HPDE6-E6E7 (cell line): ENCODE results near the gene CNBD2.
"Not testable (repeated sequence)": the region's sequence is repeated elsewhere in the genome, so short reads cannot be mapped to it uniquely, and the experiment has no call there.

Source experiments
- DNase-seq: peaks from one replicate; pipeline ENCODE4 v3.0.0; 2011; ENCODE audit warnings: missing footprints; ENCODE audit errors: extremely low spot score

The CNBD2 gene

DNA sequence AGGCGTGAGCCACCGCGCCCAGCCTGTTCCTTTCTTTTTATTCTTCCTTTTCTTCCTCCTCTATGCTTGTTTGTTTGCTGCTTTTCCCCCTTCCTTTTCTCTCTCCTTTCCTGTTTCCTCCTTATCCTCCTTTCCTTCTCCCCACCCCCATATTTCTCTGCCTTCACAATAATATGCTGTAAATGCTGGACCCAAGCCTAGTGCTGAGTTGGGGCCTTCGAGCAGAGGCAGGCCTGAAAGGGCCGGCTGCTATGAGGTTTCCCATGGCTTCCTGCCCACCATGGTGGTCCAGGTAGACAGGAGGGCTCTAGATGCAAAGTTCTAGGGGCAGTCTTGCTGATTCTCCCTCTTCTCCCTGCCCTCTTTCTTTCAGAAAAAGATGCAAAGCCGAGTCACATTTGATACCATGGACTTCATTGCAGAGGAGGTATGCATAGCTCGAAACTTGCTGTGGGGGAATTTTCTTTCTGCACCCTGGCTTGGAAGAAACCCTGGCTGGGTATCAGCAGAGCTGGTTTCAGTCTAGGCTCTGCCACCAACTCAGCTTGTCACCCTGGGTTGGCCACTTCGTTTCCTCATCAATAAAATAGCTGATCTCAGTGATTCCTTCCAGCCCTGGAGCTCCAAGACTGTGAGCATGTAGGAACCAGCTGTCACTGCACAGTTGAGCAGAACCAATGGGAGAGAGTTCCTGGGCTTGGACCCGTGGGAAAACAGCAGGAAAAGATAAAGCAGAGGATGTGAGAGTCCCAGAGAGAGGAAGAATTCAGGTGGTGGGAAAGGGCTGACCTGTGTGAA is 7.4 kb downstream of the CNBD2 start:
- DNase-seq, result no peak

GRCh38 chr20:35978041-35978513 is 9.7 kb downstream of the CNBD2 start:
- DNase-seq, result no peak

DNA sequence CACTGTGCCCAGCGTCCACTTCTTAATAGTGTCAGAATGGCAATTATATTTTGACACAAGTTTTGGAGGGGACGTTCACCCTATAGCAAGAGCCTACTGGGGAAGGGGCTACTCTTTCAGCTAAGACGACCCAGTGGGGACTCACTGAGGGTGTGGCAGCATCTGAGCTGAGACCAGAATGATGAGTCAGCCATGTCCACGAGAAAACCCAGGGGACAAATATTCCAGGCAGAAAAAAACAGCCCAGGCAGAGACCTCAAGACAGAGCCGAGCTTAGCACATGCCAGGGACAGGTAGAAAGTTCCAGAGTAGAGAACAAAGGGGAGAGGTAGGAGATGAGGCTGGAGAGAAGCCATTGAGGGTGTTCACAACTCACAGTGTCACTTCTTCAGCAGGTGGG is 11.2 kb downstream of the CNBD2 start:
- no peak for DNase-seq

DNA sequence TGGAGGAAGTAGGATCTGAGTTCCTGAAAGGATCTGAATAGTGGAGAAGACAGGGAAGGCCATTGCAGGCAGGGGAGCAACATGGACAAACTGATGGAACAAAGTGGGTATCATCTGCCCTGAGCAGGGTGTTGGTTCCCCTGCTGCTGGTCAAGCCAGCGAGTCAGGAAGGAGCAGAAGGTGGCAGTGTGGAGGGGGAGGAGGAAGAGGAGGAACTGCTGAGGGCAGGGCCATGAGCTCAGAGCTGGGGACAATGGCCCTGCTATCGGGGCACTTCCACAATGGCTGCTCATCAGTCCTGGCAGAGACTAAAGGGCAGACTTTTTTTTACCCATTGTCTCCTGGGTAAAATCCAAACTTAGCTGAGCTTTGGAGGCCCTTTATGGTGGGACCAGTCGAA is 13.6 kb downstream of the CNBD2 start:
- DNase-seq, result no peak

DNA sequence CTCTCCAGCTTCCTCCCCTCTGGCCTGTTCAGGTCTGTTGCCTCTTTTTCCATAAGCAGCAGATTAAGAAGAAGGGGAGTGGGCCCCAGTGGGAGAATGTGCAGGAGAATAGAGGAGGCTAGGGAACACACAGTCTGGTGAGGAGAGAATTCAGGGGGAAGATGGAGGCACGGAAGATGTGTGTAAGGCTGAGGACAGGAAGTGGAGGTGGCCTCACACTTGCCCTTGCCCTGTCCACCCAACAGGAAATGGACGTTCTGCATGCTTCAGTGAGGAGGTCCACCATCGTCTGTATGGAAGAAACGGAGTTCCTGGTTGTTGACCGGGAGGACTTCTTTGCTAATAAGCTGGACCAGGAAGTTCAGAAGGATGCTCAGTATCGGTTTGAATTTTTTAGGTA is 16.0 kb downstream of the CNBD2 start:
- no peak for DNase-seq

DNA sequence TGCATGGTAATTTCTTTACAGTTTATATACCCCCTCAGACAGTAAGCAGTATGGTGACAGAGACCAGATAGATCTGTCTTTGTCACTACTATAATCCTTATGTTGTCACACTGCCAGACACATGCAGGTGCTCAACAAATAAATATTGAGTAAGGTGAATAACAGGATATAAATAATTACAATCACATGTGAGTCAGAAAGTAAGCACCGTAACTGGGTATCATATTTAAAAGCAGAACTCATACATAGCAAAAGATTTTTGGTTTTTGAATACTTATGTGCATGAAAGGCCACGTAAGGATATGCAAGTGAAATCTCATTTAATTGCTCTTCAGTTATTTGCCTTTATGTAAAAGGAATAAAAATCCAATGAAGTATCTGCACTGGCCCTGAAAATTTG is 17.4 kb downstream of the CNBD2 start:
- DNase-seq, result no peak

- no peak for DNase-seq
These were observed 20.6 kb downstream of the CNBD2 start for GRCh38 chr20:35988910-35989463.

- DNase-seq, result peak; percentile 70
These were observed 22.9 kb downstream of the CNBD2 start for GRCh38 chr20:35991142-35991771.

DNA sequence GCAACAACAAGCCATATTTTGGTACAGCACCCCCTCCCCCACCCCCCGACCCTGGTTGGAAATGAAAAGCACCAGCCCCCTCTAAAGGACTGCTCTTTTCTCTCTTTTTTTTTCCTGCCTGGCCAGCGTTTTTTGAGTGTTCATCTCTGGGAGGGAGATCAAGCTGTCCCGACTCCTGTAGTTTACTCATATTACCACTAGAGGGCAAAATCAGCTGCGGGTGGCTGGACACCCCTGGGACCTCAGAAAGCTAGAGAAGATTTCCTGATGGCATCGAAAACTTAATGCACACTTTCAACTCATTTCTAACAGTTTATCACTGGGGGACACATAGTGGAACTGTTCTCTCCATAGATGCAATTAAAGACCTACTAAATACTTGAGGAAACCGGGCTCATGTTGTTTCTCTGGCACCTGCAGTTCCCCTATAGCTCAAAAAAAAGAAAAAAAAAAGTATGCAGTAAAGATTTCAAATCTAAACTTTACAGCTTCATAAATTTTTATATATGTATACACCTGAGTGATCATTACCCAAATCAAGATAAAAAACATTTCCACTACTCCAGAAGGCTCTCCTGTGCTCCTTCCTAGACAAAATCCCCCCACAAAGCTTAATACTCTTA is 24.4 kb downstream of the CNBD2 start:
- peak; percentile 96 for DNase-seq

DNA sequence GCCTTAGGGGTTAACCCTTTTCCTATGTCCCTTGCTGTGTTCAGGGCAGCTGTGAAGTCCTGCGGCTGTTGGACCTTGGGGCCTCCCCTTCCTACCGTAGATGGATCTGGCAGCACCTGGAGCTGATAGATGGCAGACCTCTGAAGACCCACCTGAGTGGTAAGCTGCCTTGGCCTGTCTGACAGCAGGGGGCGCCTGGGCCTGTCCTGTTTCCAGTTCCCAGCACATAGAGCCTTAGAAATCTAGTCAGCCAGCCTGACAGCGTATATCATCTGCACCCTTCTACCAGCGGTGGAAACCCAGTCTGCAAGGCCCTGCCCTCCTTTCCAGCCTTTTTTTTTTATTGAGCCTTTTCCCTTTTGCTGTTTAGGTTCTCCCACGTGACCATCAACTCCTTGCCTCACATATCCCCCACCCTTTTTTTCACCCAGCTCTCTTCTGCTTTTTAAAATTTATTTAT is 26.6 kb downstream of the CNBD2 start:
- DNase-seq, result peak; percentile 92

DNA sequence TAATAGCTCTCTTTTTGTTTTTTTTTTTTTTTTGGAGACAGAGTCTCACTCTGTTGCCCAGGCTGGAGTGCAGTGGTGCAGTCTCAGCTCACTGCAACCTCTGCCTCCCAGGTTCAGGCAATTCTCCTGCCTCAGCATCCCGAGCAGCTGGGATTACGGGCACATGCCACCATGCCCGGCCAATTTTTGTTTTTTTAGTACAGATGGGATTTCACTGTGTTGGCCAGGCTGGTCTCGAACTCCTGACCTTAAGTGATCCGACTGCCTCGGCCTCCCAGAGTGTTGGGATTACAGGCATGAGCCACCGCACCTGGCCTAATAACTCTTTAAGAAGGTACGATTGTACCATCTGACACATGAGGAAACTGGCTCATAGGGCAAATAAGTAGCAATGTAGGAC is 28.1 kb downstream of the CNBD2 start:
- DNase-seq, result not testable (repeated sequence)

DNA sequence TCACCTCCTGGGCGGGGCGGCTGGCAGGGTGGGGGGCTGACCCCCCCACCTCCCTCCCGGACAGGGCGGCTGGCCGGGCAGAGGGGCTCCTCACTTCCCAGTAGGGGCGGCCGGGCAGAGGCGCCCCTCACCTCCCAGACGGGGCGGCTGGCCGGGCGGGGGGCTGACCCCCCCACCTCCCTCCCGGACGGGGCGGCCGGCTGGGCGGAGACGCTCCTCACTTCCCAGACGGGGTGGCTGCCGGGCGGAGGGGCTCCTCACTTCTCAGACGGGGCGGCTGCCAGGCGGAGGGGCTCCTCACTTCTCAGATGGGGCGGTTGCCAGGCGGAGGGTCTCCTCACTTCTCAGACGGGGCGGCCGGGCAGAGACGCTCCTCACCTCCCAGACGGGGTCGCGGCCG is 32.9 kb downstream of the CNBD2 start:
- DNase-seq, result not testable (repeated sequence)

GRCh38 chr20:36002855-36003254 is 34.5 kb downstream of the CNBD2 start:
- DNase-seq, result no peak

DNA sequence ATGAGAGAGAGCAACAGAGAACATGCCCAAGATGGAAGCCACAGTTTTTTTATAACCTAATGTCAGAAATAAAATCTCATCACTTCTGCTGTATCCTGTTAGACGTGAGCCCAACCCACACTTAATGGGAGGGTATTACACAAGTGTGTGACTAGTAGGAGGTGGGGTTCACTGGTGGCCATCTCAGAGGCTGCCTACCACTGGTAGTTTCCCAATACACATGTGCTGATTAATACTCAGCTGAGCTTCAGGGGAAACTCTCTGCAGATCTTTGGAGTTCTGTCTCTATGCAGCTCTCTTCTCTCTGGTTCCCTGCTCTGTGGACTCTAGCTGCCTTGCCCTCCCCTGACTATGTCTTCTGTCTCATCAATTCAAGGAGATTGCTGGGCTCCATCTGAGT is 35.7 kb downstream of the CNBD2 start:
- DNase-seq, result no peak

GRCh38 chr20:36008461-36009035 is 40.2 kb downstream of the CNBD2 start:
- no peak for DNase-seq

- DNase-seq, result no peak
These were observed 41.7 kb downstream of the CNBD2 start for GRCh38 chr20:36010076-36010475.

DNA sequence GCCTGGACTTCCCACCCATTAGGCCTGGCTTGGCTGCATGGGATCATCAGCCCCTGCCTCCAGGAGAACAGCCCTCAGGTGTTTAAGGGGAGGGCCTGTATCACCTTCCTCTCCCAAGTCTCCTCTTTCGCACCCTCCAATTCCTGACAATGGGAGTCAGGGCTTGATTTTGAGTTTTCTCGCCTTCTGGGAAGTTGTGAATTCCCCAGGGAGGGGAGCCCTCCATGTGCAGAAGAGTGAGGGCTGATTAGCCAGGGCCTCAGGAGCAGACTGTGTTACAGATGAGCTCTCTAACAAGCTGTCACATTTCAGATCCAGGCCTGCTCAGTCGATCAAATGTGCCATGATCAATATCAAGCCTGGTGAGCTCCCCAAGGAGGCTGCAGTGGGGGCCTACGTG is 42.4 kb downstream of the CNBD2 start:
- no peak for DNase-seq

GRCh38 chr20:36015806-36016403 is 47.5 kb downstream of the CNBD2 start:
- DNase-seq, result no peak

- no peak for DNase-seq
These were observed 48.9 kb downstream of the CNBD2 start for GRCh38 chr20:36017048-36017951.

GRCh38 chr20:36018208-36018988 is 50.0 kb downstream of the CNBD2 start:
- no peak for DNase-seq
